ENCODE results near the gene ABTB1.

ABTB1 gene

DNA sequence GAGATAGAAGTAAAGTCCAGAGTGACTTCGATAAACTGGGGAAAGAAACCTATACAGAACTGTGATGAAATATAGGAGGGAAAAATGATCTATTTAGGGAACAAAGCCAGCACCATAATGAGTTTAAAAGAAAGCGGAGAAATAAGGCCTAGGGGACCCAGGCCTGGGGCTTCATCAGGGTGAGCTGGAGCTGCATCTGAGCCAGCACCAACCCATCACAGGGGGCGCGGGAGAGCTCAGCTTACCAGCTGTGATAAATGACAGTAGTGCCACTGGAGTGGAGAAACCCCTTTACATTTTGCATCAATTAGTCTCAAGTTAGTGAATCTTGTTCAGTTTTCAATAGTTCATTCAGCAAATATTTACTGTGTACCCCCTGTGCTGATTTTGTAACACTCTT lies 22.5 kb upstream of the ABTB1 start:
- Histone ChIP-seq H3F3A (ENCODE audit: insufficient read depth, low read length) (no peaks in the 10 kb centered on the region), H3K79me2 (ENCODE audit: insufficient read depth, low read length) (no peaks in the 10 kb centered on the region), H3K27me3 (ENCODE audit: insufficient read depth, low read length) (no peaks in the 10 kb centered on the region), H3K4me1 (ENCODE audit: insufficient read depth, low read length, severe bottlenecking) (no peaks in the 10 kb centered on the region), H3K27ac (ENCODE audit: low read depth, low read length, poor library complexity, severe bottlenecking) (no peak overlapping the region), H3K36me3 (ENCODE audit: insufficient read depth, low read length) (peaks cover 8% of the 10 kb centered on the region; the same call in 1 of the 2 replicates), H4K20me1 (ENCODE audit: insufficient read depth, low read length) (no peaks in the 10 kb centered on the region), H3K9me2 (ENCODE audit: low read depth, low read length) (no peaks in the 10 kb centered on the region), H3K4me3 (ENCODE audit: low read depth, low read length, poor library complexity, severe bottlenecking) (no peak overlapping the region), H2AFZ (ENCODE audit: low read length) (no peak overlapping the region), H3K4me2 (ENCODE audit: low read length) (no peak overlapping the region), H3K9ac (ENCODE audit: low read length) (no peak overlapping the region), H3K9me3 (ENCODE audit: low read length) (no peaks in the 10 kb centered on the region)
- TF ChIP-seq, protein P1, sequence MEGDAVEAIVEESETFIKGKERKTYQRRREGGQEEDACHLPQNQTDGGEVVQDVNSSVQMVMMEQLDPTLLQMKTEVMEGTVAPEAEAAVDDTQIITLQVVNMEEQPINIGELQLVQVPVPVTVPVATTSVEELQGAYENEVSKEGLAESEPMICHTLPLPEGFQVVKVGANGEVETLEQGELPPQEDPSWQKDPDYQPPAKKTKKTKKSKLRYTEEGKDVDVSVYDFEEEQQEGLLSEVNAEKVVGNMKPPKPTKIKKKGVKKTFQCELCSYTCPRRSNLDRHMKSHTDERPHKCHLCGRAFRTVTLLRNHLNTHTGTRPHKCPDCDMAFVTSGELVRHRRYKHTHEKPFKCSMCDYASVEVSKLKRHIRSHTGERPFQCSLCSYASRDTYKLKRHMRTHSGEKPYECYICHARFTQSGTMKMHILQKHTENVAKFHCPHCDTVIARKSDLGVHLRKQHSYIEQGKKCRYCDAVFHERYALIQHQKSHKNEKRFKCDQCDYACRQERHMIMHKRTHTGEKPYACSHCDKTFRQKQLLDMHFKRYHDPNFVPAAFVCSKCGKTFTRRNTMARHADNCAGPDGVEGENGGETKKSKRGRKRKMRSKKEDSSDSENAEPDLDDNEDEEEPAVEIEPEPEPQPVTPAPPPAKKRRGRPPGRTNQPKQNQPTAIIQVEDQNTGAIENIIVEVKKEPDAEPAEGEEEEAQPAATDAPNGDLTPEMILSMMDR (IDR thresholded peaks at IDR 0.05; ENCODE audit: low read length) = peak; percentile 15; the same call in 1 of the 2 replicates
- TF ChIP-seq EZH2 (IDR thresholded peaks at IDR 0.05; ENCODE audit: borderline replicate concordance, low read length) = no peak

DNA sequence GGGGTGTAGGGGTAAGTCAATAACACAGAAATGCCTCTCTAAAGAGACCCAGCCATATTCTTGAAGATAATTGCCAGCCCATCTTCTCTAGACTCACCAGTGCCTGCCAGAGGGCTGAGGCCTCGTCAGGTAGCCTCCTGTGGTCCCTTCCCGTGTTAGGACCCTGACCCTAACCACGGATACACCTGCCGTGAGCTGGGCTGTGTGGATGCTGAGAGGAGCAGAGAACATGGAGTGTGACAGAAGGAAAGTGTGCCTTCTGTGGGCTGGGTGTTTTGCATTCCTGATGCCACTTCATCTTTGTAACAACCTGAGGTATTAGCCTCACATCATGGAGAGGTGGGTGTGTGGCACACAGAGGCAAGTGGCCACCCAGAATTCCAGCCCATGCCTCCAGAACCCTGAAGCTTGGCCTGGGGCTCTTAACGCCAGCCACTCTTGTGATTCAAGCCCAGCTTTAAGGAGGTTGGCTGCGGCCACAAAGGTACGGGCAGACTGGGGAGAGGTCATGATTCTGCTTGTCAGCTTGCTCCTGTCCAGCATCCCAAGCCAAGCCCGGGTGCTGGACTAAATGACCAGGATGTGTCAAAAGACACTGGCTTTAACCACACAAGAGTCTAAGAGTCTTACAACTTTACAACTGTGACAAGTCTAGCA lies 21.1 kb upstream of the ABTB1 start:
- Histone ChIP-seq H2AFZ (ENCODE audit: low read length) (no peak overlapping the region), H3K79me2 (ENCODE audit: insufficient read depth, low read length) (no peaks in the 10 kb centered on the region), H3K9ac (ENCODE audit: low read length) (no peak overlapping the region), H3K4me2 (ENCODE audit: low read length) (no peak overlapping the region), H3K27ac (ENCODE audit: low read depth, low read length, poor library complexity, severe bottlenecking) (no peak overlapping the region), H3F3A (ENCODE audit: insufficient read depth, low read length) (no peaks in the 10 kb centered on the region), H3K9me2 (ENCODE audit: low read depth, low read length) (no peaks in the 10 kb centered on the region), H3K36me3 (ENCODE audit: insufficient read depth, low read length) (0 out of 2 replicates have a peak, but pooled peaks cover 2% of the 10 kb centered on the region), H3K27me3 (ENCODE audit: insufficient read depth, low read length) (no peaks in the 10 kb centered on the region), H3K4me3 (ENCODE audit: low read depth, low read length, poor library complexity, severe bottlenecking) (no peak overlapping the region), H4K20me1 (ENCODE audit: insufficient read depth, low read length) (no peaks in the 10 kb centered on the region), H3K9me3 (ENCODE audit: low read length) (no peaks in the 10 kb centered on the region), H3K4me1 (ENCODE audit: insufficient read depth, low read length, severe bottlenecking) (no peaks in the 10 kb centered on the region)
- TF ChIP-seq, protein P1 (IDR thresholded peaks at IDR 0.05; ENCODE audit: low read length) = no peak
- TF ChIP-seq EZH2 (IDR thresholded peaks at IDR 0.05; ENCODE audit: borderline replicate concordance, low read length) = no peak

DNA sequence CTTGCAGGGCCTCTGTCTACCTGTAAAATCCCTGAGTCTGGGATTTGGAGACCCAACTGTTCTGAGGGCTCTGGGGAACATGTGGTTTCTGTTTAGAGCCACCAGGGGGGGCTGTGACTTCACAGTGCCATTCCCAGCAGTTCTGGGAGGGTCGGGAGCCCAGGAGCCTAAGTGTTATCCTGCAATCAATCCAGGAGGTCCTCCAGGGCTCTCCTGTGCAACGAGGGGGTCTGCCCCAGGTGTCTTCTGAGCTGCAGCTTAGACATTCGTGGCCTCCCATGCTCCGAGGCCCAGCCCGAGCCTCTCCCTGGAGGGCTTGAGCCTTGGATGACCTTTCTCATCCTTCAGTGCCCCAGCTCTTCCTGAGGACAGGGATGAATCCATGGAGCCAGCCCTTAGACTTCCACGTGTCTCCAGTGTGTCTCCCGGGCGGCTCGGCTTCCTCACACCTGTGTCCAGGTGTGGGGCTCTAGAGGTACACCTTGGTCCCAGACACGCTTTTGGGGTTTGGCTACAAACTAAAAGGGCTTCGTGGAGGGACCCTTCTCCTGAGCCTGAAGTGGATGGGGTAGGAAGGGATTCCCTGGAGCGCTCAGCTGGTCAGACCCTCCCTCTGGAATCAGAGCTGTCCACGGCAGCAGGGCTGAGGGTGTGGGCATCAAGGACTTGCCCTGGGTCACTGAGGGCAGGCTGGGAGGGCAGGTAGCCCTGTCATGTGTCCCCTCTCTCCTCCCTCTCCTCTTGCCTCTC lies 20.3 kb upstream of the ABTB1 start:
- no peak overlapping the region for H3K9ac ChIP-seq (ENCODE audit: low read length)
- H3K4me3 ChIP-seq (ENCODE audit: low read depth, low read length, poor library complexity, severe bottlenecking) = no peak overlapping the region
- no peaks in the 10 kb centered on the region for H3K9me2 ChIP-seq (ENCODE audit: low read depth, low read length)
- no peak overlapping the region for H3K4me2 ChIP-seq (ENCODE audit: low read length)
- H3K36me3 ChIP-seq (ENCODE audit: insufficient read depth, low read length) = no peaks in the 10 kb centered on the region
- no peaks in the 10 kb centered on the region for H3K4me1 ChIP-seq (ENCODE audit: insufficient read depth, low read length, severe bottlenecking)
- H2AFZ ChIP-seq (ENCODE audit: low read length) = no peak overlapping the region
- H3K9me3 ChIP-seq (ENCODE audit: low read length) = no peaks in the 10 kb centered on the region
- no peaks in the 10 kb centered on the region for H3K27me3 ChIP-seq (ENCODE audit: insufficient read depth, low read length)
- TF ChIP-seq, protein P1 (IDR thresholded peaks at IDR 0.05; ENCODE audit: low read length) = peak; percentile 80
- TF ChIP-seq EZH2 (IDR thresholded peaks at IDR 0.05; ENCODE audit: borderline replicate concordance, low read length) = no peak
- H3K27ac ChIP-seq (ENCODE audit: low read depth, low read length, poor library complexity, severe bottlenecking) = no peak overlapping the region
- H4K20me1 ChIP-seq (ENCODE audit: insufficient read depth, low read length) = no peaks in the 10 kb centered on the region
- H3F3A ChIP-seq (ENCODE audit: insufficient read depth, low read length) = no peaks in the 10 kb centered on the region
- H3K79me2 ChIP-seq (ENCODE audit: insufficient read depth, low read length) = no peaks in the 10 kb centered on the region
